ENCODE measurements around the gene SLC22A23. TPM values are rescaled to one million over a fixed set of nuclear protein-coding genes. Genes with fewer than 3 reads are reported as not detected.
A peak's percentile ranks its signal among the peaks of the same experiment; 100 is the strongest.

Gene SLC22A23
- total RNA-seq, 1 experiment from 2014 or later = 2.7 TPM

DNA sequence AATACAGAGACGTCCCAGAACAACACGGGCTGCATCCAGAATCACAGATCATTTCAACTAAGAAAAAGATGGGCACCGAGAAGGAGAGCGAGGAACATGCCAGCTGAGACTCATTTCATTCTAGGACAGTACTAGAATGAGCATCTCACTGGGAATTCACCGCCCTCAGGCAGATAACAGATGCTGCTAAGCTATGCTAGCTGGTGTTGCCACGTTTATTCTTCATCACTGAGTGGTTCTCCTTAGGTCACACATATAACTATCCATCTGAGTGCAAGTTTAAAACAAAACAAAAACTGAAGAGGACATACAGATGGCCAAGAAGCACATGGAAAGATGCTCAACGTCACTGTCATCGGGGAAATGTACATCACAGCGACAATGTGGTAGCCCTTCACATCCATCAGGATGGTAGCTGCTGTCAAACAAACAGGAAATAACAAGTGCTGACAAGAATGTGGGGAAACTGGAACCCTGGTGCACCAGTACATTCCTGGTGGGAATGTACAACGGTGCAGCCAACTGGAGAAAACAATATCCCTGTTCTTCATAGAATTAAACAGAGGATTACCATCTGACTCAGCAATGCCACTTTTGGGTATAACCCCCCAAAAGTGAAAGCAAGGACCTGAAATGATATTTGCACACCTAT lies 97.6 kb downstream of the SLC22A23 start:
- Histone ChIP-seq H3K27me3 (replicated peaks) (no peaks in the 10 kb centered on the region), H3K9me3 (replicated peaks) (no peaks in the 10 kb centered on the region), H3K4me1 (replicated peaks) (peaks cover 22% of the 10 kb centered on the region), H3K36me3 (no peaks in the 10 kb centered on the region), H3K4me3 (no peak overlapping the region), H3K27ac (no peak overlapping the region)
- DNase-seq (ENCODE audit: low read depth in 1 of 2, low spot score in 2 of 2) = no peak

DNA sequence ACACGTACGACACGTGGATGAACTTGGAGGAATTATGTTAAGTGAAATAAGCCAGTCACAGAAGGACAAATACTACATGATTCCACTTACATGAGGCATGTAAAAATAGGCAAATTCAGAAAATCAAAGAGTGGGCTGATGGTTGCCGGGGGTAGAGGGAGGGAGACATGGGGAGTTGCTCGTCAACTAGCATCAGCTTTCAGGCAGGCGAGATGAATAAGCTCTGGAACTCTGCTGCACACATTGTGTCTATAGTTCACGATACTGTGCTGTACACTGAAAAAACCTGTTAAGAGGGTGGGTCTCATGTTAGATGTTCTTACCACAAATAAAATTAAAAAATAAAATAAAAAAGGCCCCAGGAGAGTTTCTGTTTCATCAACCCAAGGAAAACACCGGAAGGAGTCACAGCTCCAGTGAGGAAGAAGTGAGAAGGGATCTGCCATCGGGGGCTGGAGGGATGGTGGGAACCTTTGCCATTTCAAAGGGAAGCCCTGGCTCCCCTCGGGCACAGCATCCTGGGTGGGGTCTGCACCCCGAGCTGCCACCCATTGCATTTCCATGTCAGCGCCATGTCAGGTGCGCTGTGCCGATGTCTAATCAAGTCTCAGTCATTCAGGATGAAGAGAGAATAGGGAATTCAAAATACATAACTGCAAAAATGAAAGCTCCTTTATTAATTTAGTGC lies 98.3 kb downstream of the SLC22A23 start:
- H3K27me3 ChIP-seq (replicated peaks) = no peaks in the 10 kb centered on the region
- H3K36me3 ChIP-seq = no peaks in the 10 kb centered on the region
- H3K4me3 ChIP-seq = no peak overlapping the region
- no peak for DNase-seq (ENCODE audit: low read depth in 1 of 2, low spot score in 2 of 2)
- H3K9me3 ChIP-seq (replicated peaks) = no peaks in the 10 kb centered on the region
- no peak overlapping the region for H3K27ac ChIP-seq
- H3K4me1 ChIP-seq (replicated peaks) = peaks cover 22% of the 10 kb centered on the region

DNA sequence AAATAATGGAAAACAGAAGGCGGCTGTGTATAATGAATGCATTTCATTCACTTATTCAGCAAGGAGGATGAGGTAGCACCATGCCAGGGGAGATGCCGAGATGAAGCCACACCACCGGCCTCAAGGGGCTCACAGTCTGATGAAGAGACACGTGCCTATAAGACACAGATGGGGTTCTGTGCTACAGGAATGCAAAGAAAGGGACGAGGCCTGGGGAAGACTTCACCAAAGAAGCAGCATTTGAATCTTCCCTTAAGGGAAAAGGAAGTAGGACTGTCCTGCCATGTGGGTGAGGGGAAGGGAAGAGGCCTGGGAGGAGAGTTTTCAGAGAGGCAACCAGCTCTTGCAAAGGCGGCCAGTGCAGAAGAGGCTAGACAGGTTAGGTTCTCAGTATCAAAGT lies 99.2 kb downstream of the SLC22A23 start:
- Histone ChIP-seq H3K27me3 (replicated peaks) (no peaks in the 10 kb centered on the region), H3K27ac (no peak overlapping the region), H3K4me1 (replicated peaks) (peaks cover 22% of the 10 kb centered on the region), H3K36me3 (no peaks in the 10 kb centered on the region), H3K9me3 (replicated peaks) (no peaks in the 10 kb centered on the region), H3K4me3 (no peak overlapping the region)
- no peak for DNase-seq (ENCODE audit: low read depth in 1 of 2, low spot score in 2 of 2)

DNA sequence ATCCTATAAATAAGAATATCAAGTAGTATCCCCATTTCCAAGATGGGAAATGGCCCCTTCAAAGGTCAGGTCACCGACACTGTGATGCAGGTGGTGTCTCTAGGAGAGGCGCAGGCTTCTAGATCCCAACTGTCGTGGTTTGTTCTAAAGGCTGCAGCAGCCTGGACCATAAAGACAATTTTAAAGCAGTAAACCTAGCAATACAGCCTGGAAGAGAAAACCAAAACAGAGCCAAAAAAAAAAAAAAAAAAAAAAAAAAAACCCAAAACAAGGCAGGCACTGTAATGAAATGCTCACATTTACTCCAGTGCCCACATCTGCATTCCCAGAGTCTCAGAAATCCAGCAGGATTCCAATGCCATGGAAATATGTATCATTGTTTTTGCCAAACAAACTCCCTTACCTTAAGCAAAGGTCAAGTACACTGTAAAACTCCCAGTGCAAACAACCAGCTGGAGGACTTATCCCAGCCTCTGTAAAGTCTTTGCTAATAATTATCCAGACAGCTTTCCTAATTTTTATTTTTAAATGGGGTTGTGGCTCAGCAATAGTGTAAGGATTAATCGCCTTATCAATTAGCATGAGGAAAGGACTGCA lies 99.9 kb downstream of the SLC22A23 start:
- no peaks in the 10 kb centered on the region for H3K9me3 ChIP-seq (replicated peaks)
- no peak for DNase-seq (ENCODE audit: low read depth in 1 of 2, low spot score in 2 of 2)
- H3K27me3 ChIP-seq (replicated peaks) = no peaks in the 10 kb centered on the region
- no peaks in the 10 kb centered on the region for H3K36me3 ChIP-seq
- peaks cover 22% of the 10 kb centered on the region for H3K4me1 ChIP-seq (replicated peaks)
- no peak overlapping the region; the same call in 1 of the 2 replicates for H3K4me3 ChIP-seq
- no peak overlapping the region for H3K27ac ChIP-seq

DNA sequence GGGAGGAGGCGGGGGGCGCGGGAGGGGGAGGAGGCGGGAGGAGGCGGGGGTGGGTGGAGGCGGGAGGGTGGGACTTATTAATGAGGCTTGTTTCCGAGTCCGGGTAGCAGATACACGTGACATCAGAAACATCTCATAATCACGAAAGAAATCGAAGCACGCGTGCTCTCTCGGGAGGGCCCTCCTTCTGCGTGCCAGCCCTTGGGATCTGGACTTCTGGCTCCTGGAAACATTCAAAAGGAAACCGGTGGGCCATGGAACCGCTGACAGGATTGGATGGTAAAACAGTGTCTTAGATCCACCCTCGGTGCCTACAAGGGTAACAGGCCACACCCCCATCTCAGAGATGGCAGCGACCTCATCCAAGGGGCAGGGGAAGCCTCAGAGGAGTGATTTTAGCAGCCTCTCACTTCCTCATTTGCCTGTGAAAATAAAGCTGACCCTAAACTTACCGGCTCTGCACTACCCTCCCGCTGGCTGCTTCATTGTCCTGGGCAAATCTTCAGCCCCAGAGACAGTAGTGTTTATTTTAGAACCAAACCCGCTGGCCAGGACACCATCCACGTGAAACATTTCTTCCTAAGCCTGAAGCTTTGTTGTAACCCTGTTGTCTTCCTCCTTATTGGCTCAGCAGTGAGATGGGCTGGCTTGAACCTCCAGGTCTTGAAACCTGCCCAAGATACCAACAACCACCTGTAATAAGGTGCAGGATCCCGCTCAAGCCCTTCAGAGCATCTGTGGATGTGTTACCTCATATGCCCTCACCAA lies 100.6 kb downstream of the SLC22A23 start:
- H3K4me1 ChIP-seq (replicated peaks) = peaks cover 22% of the 10 kb centered on the region
- peak overlapping the region; percentile 67 for H3K27ac ChIP-seq
- H3K4me3 ChIP-seq = peak overlapping the region; percentile 38
- H3K9me3 ChIP-seq (replicated peaks) = no peaks in the 10 kb centered on the region
- no peaks in the 10 kb centered on the region for H3K36me3 ChIP-seq
- DNase-seq (ENCODE audit: low read depth in 1 of 2, low spot score in 2 of 2) = peak; percentile 76 to 88
- no peaks in the 10 kb centered on the region for H3K27me3 ChIP-seq (replicated peaks)

DNA sequence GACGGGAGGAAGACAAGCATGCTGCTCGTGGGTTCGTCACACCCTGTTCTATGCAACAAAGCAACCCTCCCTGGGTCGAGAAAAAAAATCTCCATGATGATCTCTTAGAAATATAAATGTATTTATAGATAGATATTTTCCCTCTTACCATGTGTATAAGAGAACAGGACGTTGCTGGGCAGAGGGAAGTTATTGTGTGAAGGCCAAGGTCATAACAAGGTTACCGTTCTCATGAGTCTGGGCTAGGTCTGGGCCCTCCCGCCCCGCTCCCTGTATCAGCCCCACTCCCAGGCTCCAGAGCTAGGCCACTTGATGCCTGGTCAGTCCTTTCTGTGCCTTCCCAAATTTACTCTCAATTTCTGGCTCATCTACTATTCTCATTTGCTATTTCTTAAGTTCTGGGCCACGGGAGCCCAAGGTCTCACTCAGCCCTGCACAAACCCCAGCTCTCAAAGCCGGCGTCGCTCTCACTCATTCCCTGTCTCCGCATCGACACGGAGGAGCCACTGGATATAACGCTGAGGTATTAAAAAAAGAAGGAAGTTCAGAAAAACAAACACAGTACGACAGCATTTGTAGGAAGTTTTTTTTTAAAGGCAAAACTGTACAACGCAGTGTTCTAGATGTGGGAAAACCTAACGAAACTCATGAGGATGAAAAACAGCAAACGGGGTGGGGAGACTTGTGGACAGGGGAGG lies 101.3 kb downstream of the SLC22A23 start:
- Histone ChIP-seq H3K27me3 (replicated peaks) (no peaks in the 10 kb centered on the region), H3K27ac (peak overlapping the region; percentile 62), H3K36me3 (no peaks in the 10 kb centered on the region), H3K9me3 (replicated peaks) (no peaks in the 10 kb centered on the region), H3K4me3 (peak overlapping the region; percentile 38), H3K4me1 (replicated peaks) (peaks cover 22% of the 10 kb centered on the region)
- peak in 1 of 2 experiments; percentile 59 for DNase-seq (ENCODE audit: low read depth in 1 of 2, low spot score in 2 of 2)

DNA sequence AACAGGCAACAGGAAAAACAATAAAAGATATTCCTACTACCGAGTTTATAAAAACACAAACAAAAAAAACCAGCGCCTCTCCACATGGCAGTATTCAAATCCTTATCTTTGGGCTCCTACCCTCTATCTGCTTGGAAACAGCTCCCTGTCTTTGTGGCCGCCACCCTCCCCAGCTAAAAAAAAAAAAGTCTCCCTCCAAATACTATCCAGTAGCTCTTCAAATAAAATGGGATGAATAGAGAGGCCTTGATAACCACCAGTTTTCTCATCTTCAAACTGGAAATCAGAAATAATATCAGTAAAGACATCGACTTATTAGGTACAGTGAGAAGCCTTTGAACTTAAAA lies 101.9 kb downstream of the SLC22A23 start:
- Histone ChIP-seq H3K27me3 (replicated peaks) (no peaks in the 10 kb centered on the region), H3K4me1 (replicated peaks) (peaks cover 22% of the 10 kb centered on the region), H3K36me3 (no peaks in the 10 kb centered on the region), H3K9me3 (replicated peaks) (no peaks in the 10 kb centered on the region; the same call in 1 of the 2 replicates), H3K27ac (peak overlapping the region; percentile 62; the same call in 1 of the 2 replicates), H3K4me3 (no peak overlapping the region)
- no peak for DNase-seq (ENCODE audit: low read depth in 1 of 2, low spot score in 2 of 2)

DNA sequence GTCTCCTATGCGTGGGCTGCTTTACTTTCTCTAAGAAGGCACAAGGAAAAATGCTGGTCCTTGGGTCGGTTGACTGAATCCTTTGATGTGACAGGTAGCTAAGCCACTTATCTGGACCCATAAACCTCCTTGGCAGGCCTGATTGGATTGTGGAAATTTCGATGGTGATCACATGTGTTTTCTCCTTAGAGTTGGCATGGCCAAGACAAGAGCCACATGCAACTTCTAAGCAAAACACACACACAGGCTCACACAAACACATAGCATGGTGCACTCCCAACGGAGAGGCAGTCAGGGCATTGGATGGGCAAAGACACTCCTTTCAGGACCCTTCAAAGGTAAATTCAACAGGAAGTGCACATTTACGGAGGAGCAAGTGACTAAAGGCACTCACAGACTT lies 102.9 kb downstream of the SLC22A23 start:
- Histone ChIP-seq H3K4me3 (no peak overlapping the region), H3K9me3 (replicated peaks) (no peaks in the 10 kb centered on the region; the same call in 1 of the 2 replicates), H3K4me1 (replicated peaks) (peaks cover 22% of the 10 kb centered on the region), H3K27ac (no peak overlapping the region), H3K27me3 (replicated peaks) (no peaks in the 10 kb centered on the region), H3K36me3 (no peaks in the 10 kb centered on the region)
- no peak for DNase-seq (ENCODE audit: low read depth in 1 of 2, low spot score in 2 of 2)

DNA sequence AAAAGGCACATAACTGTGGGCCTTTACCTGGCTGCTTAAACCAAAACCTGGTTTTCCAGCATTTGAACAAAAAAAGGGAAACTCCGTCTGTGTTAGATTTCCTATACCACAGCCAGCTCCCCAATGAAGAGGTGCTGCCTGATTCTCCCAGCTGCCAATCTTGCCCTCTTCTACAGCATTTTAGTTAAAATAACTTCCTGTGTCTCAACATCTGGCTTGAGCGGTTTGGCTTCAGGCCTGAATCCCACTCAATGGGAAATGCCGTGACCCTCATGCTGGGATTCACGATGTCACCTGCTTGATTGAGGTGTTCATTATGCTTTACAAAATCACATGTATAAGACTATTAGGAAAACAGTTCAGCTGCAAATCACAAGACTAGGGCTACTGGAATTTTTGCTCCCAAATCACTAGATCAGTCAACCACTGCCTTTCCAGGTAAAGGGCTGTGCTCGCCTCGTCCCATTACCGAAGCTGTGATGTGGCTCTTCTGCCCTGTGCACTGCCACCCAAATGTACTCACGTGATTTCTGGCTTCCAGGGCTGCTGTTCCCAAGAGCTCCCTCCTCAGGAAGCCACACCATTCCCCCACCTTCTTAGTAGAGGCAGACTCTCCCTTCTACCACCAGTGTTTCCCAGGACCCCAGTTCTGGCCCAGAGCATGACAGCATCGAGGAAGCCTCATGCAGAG lies 103.5 kb downstream of the SLC22A23 start:
- Histone ChIP-seq H3K4me1 (replicated peaks) (peaks cover 26% of the 10 kb centered on the region), H3K4me3 (no peak overlapping the region), H3K27me3 (replicated peaks) (no peaks in the 10 kb centered on the region), H3K36me3 (no peaks in the 10 kb centered on the region), H3K27ac (no peak overlapping the region), H3K9me3 (replicated peaks) (no peaks in the 10 kb centered on the region; the same call in 1 of the 2 replicates)
- DNase-seq (ENCODE audit: low read depth in 1 of 2, low spot score in 2 of 2) = no peak

DNA sequence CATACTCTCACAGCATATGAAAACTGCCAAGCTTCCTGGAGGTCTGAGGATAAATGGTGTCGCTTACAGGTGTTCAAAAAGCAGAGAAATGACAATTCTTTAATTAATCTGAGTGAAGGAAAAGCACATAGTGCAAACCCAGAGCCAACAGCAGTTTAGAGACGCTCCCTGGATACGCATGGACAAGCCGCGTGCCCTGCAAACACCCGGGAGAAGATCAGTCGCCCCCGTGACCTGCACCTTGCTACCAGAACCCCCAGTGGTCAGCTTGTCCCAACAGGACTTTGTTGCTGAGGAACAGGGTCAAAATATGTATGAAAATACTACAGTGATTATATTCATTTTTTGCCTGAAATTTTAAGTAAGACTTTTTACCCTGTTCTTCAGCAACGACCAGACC lies 104.2 kb downstream of the SLC22A23 start:
- H3K9me3 ChIP-seq (replicated peaks) = no peaks in the 10 kb centered on the region; the same call in 1 of the 2 replicates
- no peaks in the 10 kb centered on the region for H3K36me3 ChIP-seq
- H3K27ac ChIP-seq = no peak overlapping the region
- no peaks in the 10 kb centered on the region for H3K27me3 ChIP-seq (replicated peaks)
- H3K4me1 ChIP-seq (replicated peaks) = peaks cover 26% of the 10 kb centered on the region
- H3K4me3 ChIP-seq = no peak overlapping the region
- DNase-seq (ENCODE audit: low read depth in 1 of 2, low spot score in 2 of 2) = no peak

DNA sequence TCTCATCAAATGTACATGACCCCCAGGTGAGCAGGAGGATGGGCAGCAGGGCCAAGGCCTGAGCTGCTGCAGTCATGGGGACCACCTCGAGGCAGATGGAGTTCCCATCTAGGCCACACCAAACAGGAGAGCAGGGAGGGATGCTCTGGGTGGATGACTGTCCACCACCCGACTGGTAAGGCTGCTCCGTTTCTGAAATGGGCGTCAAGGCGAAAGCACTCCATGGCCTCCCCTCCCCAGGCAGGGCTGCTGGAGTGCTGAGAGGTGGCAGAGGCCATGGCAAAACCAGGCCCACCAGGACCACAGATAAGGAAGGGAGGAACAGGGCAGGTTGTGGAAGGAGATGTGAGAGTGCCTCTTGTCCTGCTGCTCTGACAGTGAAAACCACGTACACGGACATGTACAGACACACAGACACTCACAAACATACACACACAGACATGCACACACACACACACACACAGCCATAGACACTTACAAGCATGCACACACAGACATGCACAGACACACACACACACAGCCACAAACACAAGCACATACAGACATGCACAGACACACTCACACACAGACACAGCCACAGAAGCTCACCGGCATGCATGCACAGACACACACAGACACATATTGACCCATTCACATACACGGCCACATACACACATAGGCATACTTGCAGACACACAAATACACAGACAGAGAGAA lies 104.9 kb downstream of the SLC22A23 start:
- DNase-seq (ENCODE audit: low read depth in 1 of 2, low spot score in 2 of 2) = no peak
- H3K4me1 ChIP-seq (replicated peaks) = peaks cover 26% of the 10 kb centered on the region
- H3K4me3 ChIP-seq = no peak overlapping the region
- H3K36me3 ChIP-seq = no peaks in the 10 kb centered on the region
- no peaks in the 10 kb centered on the region; the same call in 1 of the 2 replicates for H3K9me3 ChIP-seq (replicated peaks)
- H3K27me3 ChIP-seq (replicated peaks) = no peaks in the 10 kb centered on the region
- no peak overlapping the region for H3K27ac ChIP-seq

DNA sequence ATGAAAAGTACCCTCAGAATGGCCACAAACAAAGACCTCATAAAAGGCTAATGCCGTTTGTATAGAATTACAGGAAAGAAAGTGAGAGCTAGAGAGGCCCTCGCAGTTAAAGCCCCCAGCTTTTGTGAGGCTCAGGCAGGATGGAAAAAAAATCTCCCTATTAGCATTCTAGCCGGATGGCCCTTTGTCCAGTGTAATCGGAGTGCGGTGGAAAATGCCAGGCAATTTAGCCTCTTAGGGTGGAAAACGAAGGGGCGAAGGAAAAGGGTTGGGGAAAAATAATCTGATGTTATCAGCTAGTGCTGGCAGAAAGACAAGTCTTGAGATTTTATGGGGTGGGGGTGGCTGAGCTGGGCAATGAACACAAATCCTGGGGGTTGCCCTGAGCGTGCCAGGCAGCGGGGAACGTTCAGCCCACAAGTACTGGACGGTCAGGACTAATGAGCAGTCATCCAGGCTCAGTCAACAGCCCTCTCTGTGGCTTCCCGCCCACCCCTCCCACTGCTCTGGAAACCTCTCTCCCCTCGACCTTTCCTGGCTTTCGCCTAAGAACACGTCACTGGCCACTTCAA lies 105.7 kb downstream of the SLC22A23 start:
- DNase-seq (ENCODE audit: low read depth in 1 of 2, low spot score in 2 of 2) = no peak
- Histone ChIP-seq H3K27ac (no peak overlapping the region), H3K27me3 (replicated peaks) (no peaks in the 10 kb centered on the region), H3K4me3 (no peak overlapping the region), H3K4me1 (replicated peaks) (peaks cover 20% of the 10 kb centered on the region), H3K36me3 (no peaks in the 10 kb centered on the region), H3K9me3 (replicated peaks) (no peaks in the 10 kb centered on the region; the same call in 1 of the 2 replicates)

Measured in SJSA1 (cell line).